MCF 10A (cell line): ENCODE results near the gene NTM. TPM values are rescaled to one million over a fixed set of nuclear protein-coding genes. Genes with fewer than 3 reads are reported as not detected.

ENCODE experiments used
- BruUV-seq: library from RNA; stranded (reverse); fragments of 400-500 nt; replicated peaks from 2 replicates; lab custom pipeline; 2021; lab: Mats Ljungman, UMichigan
- CTCF ChIA-PET: fragments of 300-600 bp; sonication (Branson Sonifier 250); formaldehyde crosslinking; extraction: SDS; loops from one replicate; lab custom pipeline; 2021; ENCODE audit warnings: antibody characterized with exemption, inconsistent platforms; lab: Yijun Ruan, JAX
- POLR2A ChIA-PET: fragments of 300-600, 350-650 bp; sonication (Branson Sonifier 250); formaldehyde crosslinking; extraction: SDS; loops from one replicate; lab custom pipeline; 2020; ENCODE audit warnings: antibody characterized with exemption, inconsistent platforms; lab: Yijun Ruan, JAX
- DNase-seq: peaks from one replicate; pipeline ENCODE4 v3.0.0-alpha.2; 2018; ENCODE audit not compliant: unreplicated experiment
- H3K27ac Mint-ChIP-seq: one replicate; pipeline ENCODE4 v1.8.0; 2022; ENCODE audit warnings: mild to moderate bottlenecking, low read depth, mixed read lengths; ENCODE audit not compliant: unreplicated experiment
- H3K27me3 Mint-ChIP-seq: one replicate; pipeline ENCODE4 v1.8.0; 2022; ENCODE audit warnings: mixed read lengths; ENCODE audit not compliant: insufficient read depth, unreplicated experiment
- H3K36me3 Mint-ChIP-seq: one replicate; pipeline ENCODE4 v1.8.0; 2022; ENCODE audit warnings: mild to moderate bottlenecking, moderate library complexity, mixed read lengths; ENCODE audit not compliant: insufficient read depth, unreplicated experiment
- H3K4me1 Mint-ChIP-seq: one replicate; pipeline ENCODE4 v1.8.0; 2022; ENCODE audit warnings: mixed read lengths; ENCODE audit not compliant: insufficient read depth, unreplicated experiment
- H3K4me3 Mint-ChIP-seq: one replicate; pipeline ENCODE4 v1.8.0; 2022; ENCODE audit warnings: mild to moderate bottlenecking, moderate library complexity, mixed read lengths; ENCODE audit not compliant: unreplicated experiment
- H3K9me3 Mint-ChIP-seq: one replicate; pipeline ENCODE4 v1.8.0; 2022; ENCODE audit warnings: mixed read lengths; ENCODE audit not compliant: unreplicated experiment
- CTCF ChIP-seq: fragments of 200-600 bp; IDR thresholded peaks from one replicate; pipeline ENCODE4 v1.8.0; 2022; ENCODE audit warnings: antibody characterized with exemption, mild to moderate bottlenecking; ENCODE audit not compliant: unreplicated experiment
- intact Hi-C: fragments of 100-400 bp; cut with micrococcal nuclease; formaldehyde crosslinking; loops from 2 replicates; pipeline ENCODE4 v1.14.1; 2022
- total RNA-seq: library from RNA; stranded (reverse); gene quantifications from 2 replicates; pipeline ENCODE4 v1.2.3, GENCODE V29; 2022

The NTM gene
- total RNA-seq, 1 experiment from 2014 or later = not detected

GRCh38 chr11:131665344-131665968 is 295.0 kb downstream of the NTM start:
- TF ChIP-seq CTCF = no peak
- no peaks in the 10 kb centered on the region for H3K27me3 Mint-ChIP-seq
- H3K9me3 Mint-ChIP-seq = peaks cover 40% of the 10 kb centered on the region
- no peak overlapping the region for H3K4me3 Mint-ChIP-seq
- CTCF ChIA-PET = interaction anchor here (0.7 to 2.4 kb wide), 3 partner anchors 9 to 601 kb away, joined by 3 to 13 read pairs (median 9); no protein-coding TSS in a partner anchor
- POLR2A ChIA-PET = no interaction called here
- no peak for DNase-seq
- H3K27ac Mint-ChIP-seq = no peak overlapping the region
- intact Hi-C loops = no loop called here
- BruUV-seq = no TSS peak
- no peaks in the 10 kb centered on the region for H3K4me1 Mint-ChIP-seq
- H3K36me3 Mint-ChIP-seq = no peaks in the 10 kb centered on the region

- H3K4me3 Mint-ChIP-seq = no peak overlapping the region
- intact Hi-C loops = no loop called here
- H3K27me3 Mint-ChIP-seq = no peaks in the 10 kb centered on the region
- no peaks in the 10 kb centered on the region for H3K4me1 Mint-ChIP-seq
- POLR2A ChIA-PET = no interaction called here
- BruUV-seq = no TSS peak
- CTCF ChIA-PET = interaction anchor here (1.1 to 2.4 kb wide), 2 partner anchors 601 kb away, joined by 6 to 9 read pairs; no protein-coding TSS in a partner anchor
- no peak overlapping the region for H3K27ac Mint-ChIP-seq
- TF ChIP-seq CTCF = no peak
- no peaks in the 10 kb centered on the region for H3K36me3 Mint-ChIP-seq
- DNase-seq = no peak
- peaks cover 40% of the 10 kb centered on the region for H3K9me3 Mint-ChIP-seq
Observed at GRCh38 chr11:131666006-131666405, 295.6 kb downstream of the NTM start.

DNA sequence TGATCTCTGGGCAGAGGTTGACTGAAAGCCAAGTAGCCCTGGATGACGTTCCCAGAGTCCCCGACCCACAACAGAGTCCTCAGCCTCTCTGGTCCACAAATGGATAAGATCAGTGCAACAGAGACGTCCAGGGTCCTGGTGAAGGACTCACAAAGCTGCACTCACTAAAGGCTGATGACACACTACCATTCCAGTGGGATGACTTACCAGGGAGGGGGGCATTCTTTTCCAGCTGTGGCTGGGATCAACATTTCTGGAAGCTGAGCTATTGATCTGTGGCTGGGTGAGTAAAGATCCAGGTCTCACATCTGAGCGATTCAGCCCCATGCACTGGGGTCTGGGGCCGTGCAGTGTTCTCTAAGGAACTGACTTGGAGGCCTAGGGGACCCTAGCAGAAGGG is 296.2 kb downstream of the NTM start:
- intact Hi-C loops = no loop called here
- no peaks in the 10 kb centered on the region for H3K27me3 Mint-ChIP-seq
- no peak for DNase-seq
- CTCF ChIA-PET = interaction anchor here (1.1 kb wide), 1 partner anchor 602 kb away, joined by 6 read pairs; no protein-coding TSS in a partner anchor
- H3K36me3 Mint-ChIP-seq = no peaks in the 10 kb centered on the region
- no TSS peak for BruUV-seq
- no peak overlapping the region for H3K4me3 Mint-ChIP-seq
- H3K4me1 Mint-ChIP-seq = no peaks in the 10 kb centered on the region
- no peak overlapping the region for H3K27ac Mint-ChIP-seq
- POLR2A ChIA-PET = no interaction called here
- no peak for TF ChIP-seq CTCF
- peaks cover 37% of the 10 kb centered on the region for H3K9me3 Mint-ChIP-seq

DNA sequence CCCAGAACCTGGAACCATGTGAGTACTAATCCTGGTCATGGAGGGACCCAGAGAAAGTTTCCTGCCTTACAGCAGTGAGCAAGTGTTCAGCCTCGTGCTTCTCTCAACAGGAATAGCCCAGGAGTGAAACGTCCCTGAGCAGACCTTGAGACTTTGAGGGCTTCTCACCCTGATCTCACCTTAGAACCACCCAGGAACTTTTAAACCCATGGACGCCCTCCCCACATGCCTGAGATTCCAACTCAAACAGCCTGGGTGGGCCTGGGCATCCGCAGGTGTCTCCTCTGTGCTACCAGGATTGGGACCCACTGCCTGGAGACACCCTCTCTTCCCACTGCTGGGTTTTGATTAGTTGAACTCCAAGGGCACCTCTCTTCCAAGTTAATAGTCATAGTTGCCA is 297.2 kb downstream of the NTM start:
- BruUV-seq = no TSS peak
- ChIA-PET POLR2A (no interaction called here), CTCF (interaction anchor here (1.0 to 1.1 kb wide), 3 partner anchors 10 to 632 kb away, joined by 3 to 4 read pairs (median 3); no protein-coding TSS in a partner anchor)
- intact Hi-C loops = no loop called here
- no peak overlapping the region for H3K27ac Mint-ChIP-seq
- no peak overlapping the region for H3K4me3 Mint-ChIP-seq
- no peaks in the 10 kb centered on the region for H3K27me3 Mint-ChIP-seq
- TF ChIP-seq CTCF = no peak
- H3K4me1 Mint-ChIP-seq = no peaks in the 10 kb centered on the region
- no peaks in the 10 kb centered on the region for H3K36me3 Mint-ChIP-seq
- DNase-seq = no peak
- peaks cover 37% of the 10 kb centered on the region for H3K9me3 Mint-ChIP-seq
